Measurements from ENCODE around the gene MAP10.

DNA sequence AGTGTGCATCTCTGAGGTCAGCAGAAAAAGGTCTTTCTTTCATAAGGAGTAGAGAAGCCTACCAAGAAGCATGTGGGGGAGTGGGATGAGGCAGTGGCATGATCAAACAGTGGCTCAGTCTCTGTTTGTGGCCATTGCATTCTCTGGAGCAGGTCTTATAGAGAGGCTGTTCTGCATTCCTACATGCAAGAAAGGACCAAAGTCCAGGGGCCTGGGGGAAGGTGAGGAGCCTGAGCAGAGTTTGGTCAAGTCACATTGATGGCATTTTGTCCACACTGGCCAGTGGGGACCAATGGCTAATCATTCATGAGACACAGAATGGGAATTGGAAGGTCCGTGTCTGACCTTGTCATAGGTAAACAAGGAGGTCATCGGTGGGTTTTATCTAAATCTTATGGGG, 25.4 kb downstream of the MAP10 start:
- no peak for TF ChIP-seq GATA2 (IDR thresholded peaks at IDR 0.05; ENCODE audit: low read depth, low read length)
- no peak for TF ChIP-seq GATA3 (IDR thresholded peaks at IDR 0.05; ENCODE audit: low read depth, low read length)

Measured in SH-SY5Y (cell line).